Retinal pigment epithelial cell (primary cell): ENCODE data around the gene C1QTNF5.

ENCODE experiments used
- DNase-seq: peaks from one replicate; pipeline ENCODE4 v3.0.0-alpha.2; 2010; ENCODE audit warnings: low read depth
- H3K4me3 ChIP-seq: 2 replicates; pipeline ENCODE4 v1.5.1; 2011; ENCODE audit warnings: mild to moderate bottlenecking, low read length, control low read depth, moderate library complexity
- CTCF ChIP-seq: conservative IDR thresholded peaks from 2 replicates; pipeline ENCODE4 v1.5.1; 2011; ENCODE audit warnings: low read depth, low read length, control low read depth, inconsistent platforms

Gene C1QTNF5

GRCh38 chr11:119359365-119360214, 18.9 kb upstream of the C1QTNF5 start:
- no peak for TF ChIP-seq CTCF
- H3K4me3 ChIP-seq, result no peak overlapping the region
- no peak for DNase-seq

- H3K4me3 ChIP-seq, result no peak overlapping the region
- DNase-seq, result no peak
- TF ChIP-seq CTCF, result no peak
These were observed 16.4 kb upstream of the C1QTNF5 start for GRCh38 chr11:119357074-119357473.

DNA sequence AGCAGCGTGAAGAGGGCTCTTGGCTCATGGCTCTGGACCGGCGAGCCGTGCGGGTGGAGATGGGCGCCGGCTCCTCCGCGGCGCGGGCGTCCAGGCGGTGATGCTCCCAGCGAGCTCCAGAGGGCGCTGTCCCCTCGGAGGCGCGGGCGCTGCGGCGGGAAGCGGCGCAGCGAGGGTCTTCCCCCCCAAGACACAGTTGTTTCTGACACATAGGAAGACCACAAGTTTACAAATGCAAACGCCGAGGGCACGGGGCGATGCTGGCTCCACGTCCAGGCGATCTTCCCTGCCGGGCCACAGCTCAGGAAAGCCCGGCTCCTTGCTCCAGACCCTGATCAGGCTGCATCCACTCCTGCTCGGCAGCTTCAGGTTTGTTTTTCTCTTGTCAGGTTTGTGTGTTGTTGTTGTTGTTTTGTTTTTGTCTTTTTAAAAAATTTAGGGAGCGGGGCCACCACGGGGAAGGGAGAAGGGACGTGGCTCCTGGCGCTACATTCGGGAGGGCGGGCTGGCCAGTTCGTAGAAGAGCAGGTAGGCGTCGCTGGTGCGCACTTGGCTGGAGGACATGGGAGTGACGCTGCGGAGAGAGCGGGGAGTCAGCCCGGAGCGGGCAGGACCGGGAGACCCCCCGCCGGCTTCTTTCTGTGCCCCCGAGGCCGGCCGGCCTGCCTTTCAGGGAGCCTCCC, 15.8 kb upstream of the C1QTNF5 start:
- H3K4me3 ChIP-seq, result peak overlapping the region; percentile 5
- DNase-seq, result no peak
- TF ChIP-seq CTCF, result peak; percentile 81

DNA sequence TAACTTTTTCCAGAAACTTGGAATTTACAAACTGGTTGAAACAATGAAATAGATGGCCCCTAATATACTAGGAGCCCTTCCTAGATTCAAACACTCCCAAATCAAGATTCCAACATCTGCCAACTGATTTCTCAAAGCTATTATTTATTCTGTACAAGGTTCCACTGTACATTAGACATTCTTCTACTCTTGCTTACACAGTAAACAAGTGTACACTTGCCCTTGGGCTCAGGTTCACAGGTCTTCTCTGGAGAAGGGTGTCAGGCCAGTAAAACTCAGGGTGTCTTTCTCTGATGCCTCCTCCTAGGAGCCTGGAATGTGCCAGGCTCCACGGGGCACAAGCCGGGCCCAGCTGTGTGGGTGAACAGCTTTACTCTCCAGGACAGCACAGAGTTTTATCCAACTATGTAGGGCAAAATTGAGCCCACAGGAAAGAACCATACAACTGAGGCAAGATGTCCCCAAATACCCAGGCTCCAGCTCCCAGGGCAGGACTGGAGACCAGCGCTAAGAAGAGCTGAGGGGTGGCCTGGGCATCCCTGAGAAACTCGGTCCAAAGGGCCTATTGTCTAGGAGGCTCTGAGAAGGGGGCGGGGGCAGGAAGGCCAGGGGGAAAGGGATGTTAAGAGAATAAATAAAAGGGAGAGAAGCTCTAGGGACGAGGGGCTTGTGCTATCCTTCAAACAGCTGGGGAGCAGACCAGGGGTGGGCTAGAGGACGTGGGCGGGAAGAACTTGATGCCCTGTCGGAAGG, 14.6 kb upstream of the C1QTNF5 start:
- no peak overlapping the region for H3K4me3 ChIP-seq
- DNase-seq, result no peak
- TF ChIP-seq CTCF, result no peak

GRCh38 chr11:119352857-119353260, 12.2 kb upstream of the C1QTNF5 start:
- TF ChIP-seq CTCF, result no peak
- peak; percentile 95 for DNase-seq
- no peak overlapping the region for H3K4me3 ChIP-seq

- TF ChIP-seq CTCF, result no peak
- no peak overlapping the region for H3K4me3 ChIP-seq
- no peak for DNase-seq
These were observed 10.5 kb upstream of the C1QTNF5 start for GRCh38 chr11:119351232-119351631.
